CD14-positive monocyte (primary cell): ENCODE results near the gene GIPR. TPM values are rescaled to one million over a fixed set of nuclear protein-coding genes. Genes with fewer than 3 reads are reported as not detected.

Experiments
- DNase-seq, 3 donors: peaks; one replicate each; pipeline ENCODE4 v3.0.0-alpha.2; 2011 to 2022
- H2AFZ ChIP-seq: 2 replicates; pipeline ENCODE4 v1.6.0; 2012; ENCODE audit warnings: mild to moderate bottlenecking, low read depth, low read length, inconsistent platforms; ENCODE audit not compliant: insufficient read depth, poor library complexity, severe bottlenecking
- H3K27ac ChIP-seq, 2 donors: 1 replicate in 1 of 2; 2 replicates in 1 of 2; pipeline ENCODE4 v1.5.1; 2012 to 2013; ENCODE audit warnings: low read length in 2 of 2, control low read depth in 1 of 2, inconsistent platforms in 1 of 2, low read depth in 1 of 2, mild to moderate bottlenecking in 1 of 2
- H3K27me3 ChIP-seq, 2 donors: one replicate each; pipeline versions ENCODE4 v1.6.0 to v1.6.1; 2011 to 2013; ENCODE audit warnings: low read length in 2 of 2; ENCODE audit not compliant: control insufficient read depth in 2 of 2, insufficient read depth in 2 of 2
- H3K36me3 ChIP-seq, 2 donors: replicated peaks in 1 of 2; 1 replicate in 1 of 2; 2 replicates in 1 of 2; pipeline versions ENCODE4 v1.5.1 to v1.6.1; 2012 to 2013; ENCODE audit warnings: low read length in 2 of 2, control low read depth in 1 of 2, inconsistent platforms in 1 of 2, mild to moderate bottlenecking in 1 of 2; ENCODE audit not compliant: insufficient read depth in 2 of 2, control insufficient read depth in 1 of 2
- H3K4me1 ChIP-seq, 2 donors: 1 replicate in 1 of 2; 2 replicates in 1 of 2; pipeline versions ENCODE4 v1.5.1 to v1.6.1; 2012 to 2013; ENCODE audit warnings: low read length in 2 of 2, control low read depth in 1 of 2, inconsistent platforms in 1 of 2, mild to moderate bottlenecking in 1 of 2, moderate library complexity in 1 of 2; ENCODE audit not compliant: insufficient read depth in 2 of 2, control insufficient read depth in 1 of 2
- H3K4me2 ChIP-seq: replicated peaks from 2 replicates; pipeline ENCODE3; 2012; ENCODE audit warnings: low read length, moderate library complexity, mild to moderate bottlenecking; ENCODE audit not compliant: poor library complexity, severe bottlenecking; ENCODE audit errors: extremely low read depth
- H3K4me3 ChIP-seq, 3 experiments: fragments of 200-600 bp in 1 of 3; sonication (generic) in 1 of 3; replicated peaks in 1 of 3; 1 replicate in 2 of 3; 2 replicates in 1 of 3; pipeline ENCODE4 v1.5.1; 2011 to 2013; ENCODE audit warnings: low read length in 3 of 3, mild to moderate bottlenecking in 3 of 3, control low read depth in 2 of 3, low read depth in 2 of 3, inconsistent platforms in 1 of 3, moderate library complexity in 1 of 3
- H3K79me2 ChIP-seq: 2 replicates; pipeline ENCODE4 v1.6.0; 2012; ENCODE audit warnings: mild to moderate bottlenecking, control low read depth, inconsistent platforms, low read length, moderate library complexity; ENCODE audit not compliant: insufficient read depth
- H3K9ac ChIP-seq: 2 replicates; pipeline ENCODE4 v1.6.0; 2017; ENCODE audit warnings: low read length, mild to moderate bottlenecking; ENCODE audit not compliant: insufficient read depth, poor library complexity, severe bottlenecking
- H3K9me3 ChIP-seq, 2 donors: replicated peaks in 1 of 2; 1 replicate in 1 of 2; 2 replicates in 1 of 2; pipeline versions ENCODE4 v1.5.1 to v1.6.1; 2012 to 2013; ENCODE audit warnings: low read length in 2 of 2, control low read depth in 1 of 2; ENCODE audit not compliant: control insufficient read depth in 1 of 2, insufficient read depth in 1 of 2
- H4K20me1 ChIP-seq: 2 replicates; pipeline ENCODE4 v1.6.0; 2012; ENCODE audit warnings: mild to moderate bottlenecking, low read length, control low read depth, moderate library complexity; ENCODE audit not compliant: insufficient read depth
- H3K27ac Mint-ChIP-seq, 7 donors: one replicate each; pipeline ENCODE4 v1.8.0; 2020; ENCODE audit warnings: mild to moderate bottlenecking in 7 of 7, mixed read lengths in 7 of 7, moderate library complexity in 6 of 7, inconsistent platforms in 2 of 7
- H3K27me3 Mint-ChIP-seq, 3 donors: one replicate each; pipeline ENCODE4 v1.8.0; 2021 to 2022; ENCODE audit warnings: low read depth in 3 of 3, mild to moderate bottlenecking in 3 of 3, mixed read lengths in 3 of 3, moderate library complexity in 3 of 3, inconsistent platforms in 1 of 3
- H3K36me3 Mint-ChIP-seq, 2 donors: one replicate each; pipeline ENCODE4 v1.8.0; 2020; ENCODE audit warnings: mixed read lengths in 2 of 2, inconsistent platforms in 1 of 2, mild to moderate bottlenecking in 1 of 2
- H3K4me1 Mint-ChIP-seq: one replicate; pipeline ENCODE4 v1.8.0; 2020; ENCODE audit warnings: mild to moderate bottlenecking, mixed read lengths
- H3K4me3 Mint-ChIP-seq, 2 donors: one replicate each; pipeline ENCODE4 v1.8.0; 2020; ENCODE audit warnings: mild to moderate bottlenecking in 2 of 2, mixed read lengths in 2 of 2, moderate library complexity in 1 of 2
- H3K9me3 Mint-ChIP-seq, 7 donors: one replicate each; pipeline ENCODE4 v1.8.0; 2020 to 2022; ENCODE audit warnings: mixed read lengths in 7 of 7, mild to moderate bottlenecking in 6 of 7, moderate library complexity in 6 of 7, inconsistent platforms in 2 of 7
- CTCF ChIP-seq: fragments of 200-600 bp; IDR thresholded peaks from one replicate; pipeline ENCODE4 v1.8.0; 2022; ENCODE audit warnings: antibody characterized with exemption, mild to moderate bottlenecking
- WGBS: methylation state at CpG from one replicate; pipeline ENCODE4 v1.1.5; 2013; ENCODE audit warnings: missing lambda C conversion rate; ENCODE audit not compliant: insufficient coverage; 5-methylcytosine and 5-hydroxymethylcytosine counted together
- intact Hi-C, 2 donors: fragments of 100-400 bp; cut with micrococcal nuclease; formaldehyde crosslinking; loops; one replicate each; pipeline versions ENCODE4 v1.15.0 to v1.15.1; 2023
- polyA plus RNA-seq, 3 donors: library from polyadenylated mRNA; depleted of rRNA in 1 of 3; unstranded in 2 of 3; stranded (reverse) in 1 of 3; fragments of 300-500 nt in 2 of 3; fragments of >200 nt in 1 of 3; fragmentation: Illumina TruSeq in 2 of 3; gene quantifications; 1 replicate in 2 of 3; 2 replicates in 1 of 3; pipeline ENCODE4 v1.2.3, GENCODE V29; 2012 to 2021

The GIPR gene
- polyA plus RNA-seq, 3 donors, result not detected

- H3K9me3 Mint-ChIP-seq, result no peaks in the 10 kb centered on the region
- peaks cover 41% of the 10 kb centered on the region for H3K79me2 ChIP-seq
- no peak for TF ChIP-seq CTCF
- H3K9ac ChIP-seq, result no peak overlapping the region
- H3K27ac Mint-ChIP-seq, result no peak overlapping the region
- WGBS, result 98% methylated on average over 67 of the region's 76 CpGs
- no peaks in the 10 kb centered on the region for H3K9me3 ChIP-seq
- H3K4me1 Mint-ChIP-seq, result peaks cover 13% of the 10 kb centered on the region
- intact Hi-C loops, result no loop called here
- no peak for DNase-seq
- peaks cover 8 to 10% of the 10 kb centered on the region in 2 donors for H3K4me1 ChIP-seq
- H3K36me3 ChIP-seq, result peaks cover 21 to 28% of the 10 kb centered on the region in 2 donors
- H3K4me3 ChIP-seq, result no peak overlapping the region
- no peaks in the 10 kb centered on the region for H3K27me3 ChIP-seq
- H3K4me3 Mint-ChIP-seq, result no peak overlapping the region
- H2AFZ ChIP-seq, result no peak overlapping the region
- no peak overlapping the region for H3K27ac ChIP-seq
- peaks cover 25 to 41% of the 10 kb centered on the region in 2 donors for H3K36me3 Mint-ChIP-seq
- H4K20me1 ChIP-seq, result peaks cover 52% of the 10 kb centered on the region
- H3K4me2 ChIP-seq, result no peak overlapping the region
- peaks cover 0 to 1% (median 0%) of the 10 kb centered on the region in 3 donors for H3K27me3 Mint-ChIP-seq
Measured at GRCh38 chr19:45711851-45712698, 44.1 kb downstream of the GIPR start.

- Mint-ChIP-seq H3K4me3 (no peak overlapping the region), H3K27ac (no peak overlapping the region), H3K9me3 (no peaks in the 10 kb centered on the region), H3K27me3 (peaks cover 0 to 1% (median 0%) of the 10 kb centered on the region in 3 donors), H3K4me1 (peaks cover 13% of the 10 kb centered on the region), H3K36me3 (peaks cover 25 to 39% of the 10 kb centered on the region in 2 donors)
- no peak overlapping the region for H2AFZ ChIP-seq
- no peak overlapping the region for H3K9ac ChIP-seq
- no peak for DNase-seq
- no peaks in the 10 kb centered on the region for H3K9me3 ChIP-seq
- peaks cover 52% of the 10 kb centered on the region for H4K20me1 ChIP-seq
- peaks cover 21 to 28% of the 10 kb centered on the region in 2 donors for H3K36me3 ChIP-seq
- no peak overlapping the region for H3K4me2 ChIP-seq
- H3K4me3 ChIP-seq, result no peak overlapping the region
- intact Hi-C loops, result no loop called here
- H3K79me2 ChIP-seq, result peaks cover 41% of the 10 kb centered on the region
- TF ChIP-seq CTCF, result no peak
- no peaks in the 10 kb centered on the region for H3K27me3 ChIP-seq
- peaks cover 8 to 10% of the 10 kb centered on the region in 2 donors for H3K4me1 ChIP-seq
- no peak overlapping the region for H3K27ac ChIP-seq
- 96% methylated on average over 21 of the region's 25 CpGs for WGBS
Measured at GRCh38 chr19:45712699-45713067, 44.7 kb downstream of the GIPR start.
